Gastrocnemius medialis (tissue), 4 donors: Measurements from ENCODE around the gene ATP5MG. TPM values are rescaled to one million over a fixed set of nuclear protein-coding genes. Genes with fewer than 3 reads are reported as not detected.

Experiments used
- ATAC-seq, 2 donors: fragments of 150-250 bp; one replicate each; pipeline ENCODE4 v1.9.1; 2016
- DNase-seq, 2 donors: peaks; one replicate each; pipeline ENCODE4 v3.0.0-alpha.2; 2019
- H3K27ac ChIP-seq, 4 donors: fragments of 200-600 bp; sonication (generic); 1 replicate in 1 of 4; 2 replicates in 3 of 4; pipeline ENCODE4 v1.5.1; 2016 to 2018; ENCODE audit warnings: mild to moderate bottlenecking in 2 of 4, moderate library complexity in 1 of 4
- H3K27me3 ChIP-seq, 3 donors: fragments of 200-600 bp; sonication (generic) in 2 of 3; 1 replicate in 1 of 3; 2 replicates in 2 of 3; pipeline versions ENCODE4 v1.5.1 to v1.6.0; 2016 to 2019; ENCODE audit warnings: mild to moderate bottlenecking in 1 of 3, moderate library complexity in 1 of 3
- H3K36me3 ChIP-seq, 2 donors: fragments of 200-600 bp; sonication (generic) in 1 of 2; one replicate each; pipeline ENCODE4 v1.5.1; 2017 to 2018
- H3K4me1 ChIP-seq, 2 donors: fragments of 200-600 bp; sonication (generic) in 1 of 2; one replicate each; pipeline ENCODE4 v1.5.1; 2016 to 2017; ENCODE audit warnings: mild to moderate bottlenecking in 2 of 2
- H3K4me3 ChIP-seq, 4 donors: fragments of 200-600 bp; sonication (generic) in 3 of 4; 1 replicate in 1 of 4; 2 replicates in 3 of 4; pipeline ENCODE4 v1.5.1; 2016 to 2019; ENCODE audit warnings: mild to moderate bottlenecking in 2 of 4
- H3K9me3 ChIP-seq, 3 donors: fragments of 200-600 bp; sonication (generic) in 2 of 3; 1 replicate in 1 of 3; 2 replicates in 2 of 3; pipeline ENCODE4 v1.5.1; 2016 to 2019
- POLR2A ChIP-seq, 2 donors: fragments of 450-650 bp; IDR thresholded peaks; one replicate each; pipeline ENCODE4 v1.6.1; 2017; ENCODE audit warnings: antibody characterized with exemption in 2 of 2, mild to moderate bottlenecking in 2 of 2, moderate library complexity in 2 of 2
- in situ Hi-C, 4 donors: fragments of 200-750 bp; cut with MboI; loops; one replicate each; pipeline versions ENCODE4 v1.15.0 to v1.8.0; 2017; ENCODE audit warnings: low sequenced_read_pairs in 4 of 4
- intact Hi-C: fragments of 100-400 bp; cut with DNase I; formaldehyde crosslinking; loops from one replicate; pipeline ENCODE4 v1.15.1; 2023; ENCODE audit warnings: low total_unique reads
- total RNA-seq, 4 donors: library from RNA; depleted of rRNA; stranded (reverse); fragments of >200 nt; gene quantifications; one replicate each; pipeline versions ENCODE4 v1.1.0 to v1.2.3, GENCODE V29; 2016
- TF ChIP-seq, protein P1 (sequence below), 5 experiments: fragments of 450-650 bp in 3 of 5; fragments of 200-600 bp in 2 of 5; sonication (generic) in 2 of 5; IDR thresholded peaks in 4 of 5; conservative IDR thresholded peaks in 1 of 5; 1 replicate in 4 of 5; 2 replicates in 1 of 5; pipeline ENCODE4 v1.5.1; 2016 to 2019; ENCODE audit warnings: antibody characterized with exemption in 5 of 5, mild to moderate bottlenecking in 3 of 5, moderate library complexity in 3 of 5

Gene ATP5MG
- total RNA-seq, 4 donors from 2014 or later = 46.9 to 90.6 (median 55.4) TPM

DNA sequence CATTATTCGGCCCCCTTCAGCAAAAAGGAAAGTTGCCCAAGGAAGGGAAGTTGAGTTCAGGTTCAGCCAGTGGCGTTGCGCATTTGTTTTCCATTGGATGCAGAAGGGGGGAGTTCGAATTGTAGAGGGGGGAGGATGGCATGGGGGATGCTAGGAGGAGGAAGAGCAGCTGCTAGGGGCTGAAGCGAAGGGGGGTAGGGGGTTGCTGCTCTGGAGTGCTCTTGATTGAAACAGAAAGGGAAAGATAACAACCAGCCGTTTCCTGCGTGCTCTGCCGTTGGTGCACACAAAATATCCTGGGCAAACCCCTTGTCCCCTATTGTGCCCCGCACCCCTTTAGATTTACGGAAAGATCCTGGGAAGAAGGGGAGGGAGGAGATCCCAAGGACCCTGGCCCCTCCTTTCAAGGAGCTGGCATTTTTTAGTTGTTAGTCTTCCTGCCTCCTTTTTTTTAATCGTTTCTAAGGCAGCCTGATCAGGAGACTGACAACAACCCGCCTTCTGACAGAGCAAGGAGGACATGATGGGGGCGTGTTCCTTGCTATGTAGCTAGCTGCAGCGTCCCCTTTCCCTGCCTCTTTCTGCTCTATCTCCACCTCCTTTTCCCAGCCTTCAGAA, 37.0 kb downstream of the ATP5MG start:
- Histone ChIP-seq H3K36me3 (no peaks in the 10 kb centered on the region), H3K27me3 (no peaks in the 10 kb centered on the region), H3K9me3 (no peaks in the 10 kb centered on the region), H3K4me1 (peaks cover 59 to 72% of the 10 kb centered on the region in 2 donors), H3K27ac (peak overlapping the region; percentile 86 to 92 (median 90)), H3K4me3 (peak overlapping the region; percentile 92 to 97 (median 96))
- no peak for TF ChIP-seq POLR2A (IDR thresholded peaks at IDR 0.05)
- TF ChIP-seq, protein P1, sequence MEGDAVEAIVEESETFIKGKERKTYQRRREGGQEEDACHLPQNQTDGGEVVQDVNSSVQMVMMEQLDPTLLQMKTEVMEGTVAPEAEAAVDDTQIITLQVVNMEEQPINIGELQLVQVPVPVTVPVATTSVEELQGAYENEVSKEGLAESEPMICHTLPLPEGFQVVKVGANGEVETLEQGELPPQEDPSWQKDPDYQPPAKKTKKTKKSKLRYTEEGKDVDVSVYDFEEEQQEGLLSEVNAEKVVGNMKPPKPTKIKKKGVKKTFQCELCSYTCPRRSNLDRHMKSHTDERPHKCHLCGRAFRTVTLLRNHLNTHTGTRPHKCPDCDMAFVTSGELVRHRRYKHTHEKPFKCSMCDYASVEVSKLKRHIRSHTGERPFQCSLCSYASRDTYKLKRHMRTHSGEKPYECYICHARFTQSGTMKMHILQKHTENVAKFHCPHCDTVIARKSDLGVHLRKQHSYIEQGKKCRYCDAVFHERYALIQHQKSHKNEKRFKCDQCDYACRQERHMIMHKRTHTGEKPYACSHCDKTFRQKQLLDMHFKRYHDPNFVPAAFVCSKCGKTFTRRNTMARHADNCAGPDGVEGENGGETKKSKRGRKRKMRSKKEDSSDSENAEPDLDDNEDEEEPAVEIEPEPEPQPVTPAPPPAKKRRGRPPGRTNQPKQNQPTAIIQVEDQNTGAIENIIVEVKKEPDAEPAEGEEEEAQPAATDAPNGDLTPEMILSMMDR (IDR thresholded peaks at IDR 0.05 in 4 of 5, conservative IDR thresholded peaks at IDR 0.05 in 1 of 5) = no peak
- no peak for ATAC-seq
- in situ Hi-C loops = no loop called here
- intact Hi-C loops = loop anchor here (5.0 kb wide), 1 partner anchor 71 kb away; no protein-coding TSS in a partner anchor
- DNase-seq = peak; percentile 13 to 15

DNA sequence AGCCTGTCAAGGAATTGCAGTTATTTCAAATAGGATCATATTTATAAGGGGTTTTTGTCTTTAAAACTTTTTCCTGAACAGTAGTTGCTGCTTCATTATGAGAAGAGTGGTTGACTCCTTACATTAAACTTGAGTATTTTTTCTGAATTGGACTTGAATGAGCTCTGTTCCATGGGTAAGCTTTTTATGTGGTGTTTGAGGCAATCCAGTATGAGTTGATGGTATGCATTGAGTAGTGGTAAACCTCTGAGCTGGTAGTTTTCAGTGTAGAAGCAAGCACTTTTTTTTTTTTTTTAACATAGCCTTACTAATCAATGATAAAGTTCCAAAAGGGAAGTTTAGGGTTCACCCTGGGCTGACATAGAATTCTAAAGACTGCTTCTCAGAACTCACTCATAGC, 38.2 kb downstream of the ATP5MG start:
- in situ Hi-C loops (no loop called here), intact Hi-C loops (loop anchor here (5.0 kb wide), 1 partner anchor 72 kb away; no protein-coding TSS in a partner anchor)
- ATAC-seq (no peak), DNase-seq (no peak)
- Histone ChIP-seq H3K4me1 (peaks cover 54 to 73% of the 10 kb centered on the region in 2 donors), H3K36me3 (no peaks in the 10 kb centered on the region), H3K9me3 (no peaks in the 10 kb centered on the region), H3K4me3 (no peak overlapping the region), H3K27ac (no peak overlapping the region), H3K27me3 (no peaks in the 10 kb centered on the region)
- TF ChIP-seq, protein P1 (IDR thresholded peaks at IDR 0.05 in 4 of 5, conservative IDR thresholded peaks at IDR 0.05 in 1 of 5) = no peak
- TF ChIP-seq POLR2A (IDR thresholded peaks at IDR 0.05) = no peak

DNA sequence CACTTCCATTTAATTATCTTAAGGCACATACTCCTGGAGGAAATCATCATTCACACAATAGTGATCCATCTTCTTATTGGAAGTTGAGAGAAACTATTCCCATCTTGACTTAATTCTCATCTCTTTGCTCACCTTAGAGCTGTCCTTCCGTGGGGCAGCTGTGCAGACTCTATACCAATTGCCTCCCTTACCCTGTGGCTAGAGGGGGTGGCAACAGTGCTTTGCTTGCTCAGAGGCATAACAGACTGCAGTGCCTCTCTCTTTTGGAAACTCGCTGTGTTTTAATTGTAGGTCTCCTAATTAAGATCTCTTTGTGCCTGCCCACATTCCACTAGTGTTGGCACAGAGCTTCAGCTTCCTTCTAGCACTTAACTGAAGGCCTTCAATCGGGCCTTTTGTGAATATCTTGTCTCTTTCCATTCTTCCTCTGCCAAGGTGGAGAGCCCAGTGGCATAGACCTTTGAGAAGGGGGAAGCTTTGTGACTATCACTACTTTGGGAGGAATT, 40.4 kb downstream of the ATP5MG start:
- H3K27ac ChIP-seq = no peak overlapping the region
- H3K4me1 ChIP-seq = peaks cover 64 to 70% of the 10 kb centered on the region in 2 donors

DNA sequence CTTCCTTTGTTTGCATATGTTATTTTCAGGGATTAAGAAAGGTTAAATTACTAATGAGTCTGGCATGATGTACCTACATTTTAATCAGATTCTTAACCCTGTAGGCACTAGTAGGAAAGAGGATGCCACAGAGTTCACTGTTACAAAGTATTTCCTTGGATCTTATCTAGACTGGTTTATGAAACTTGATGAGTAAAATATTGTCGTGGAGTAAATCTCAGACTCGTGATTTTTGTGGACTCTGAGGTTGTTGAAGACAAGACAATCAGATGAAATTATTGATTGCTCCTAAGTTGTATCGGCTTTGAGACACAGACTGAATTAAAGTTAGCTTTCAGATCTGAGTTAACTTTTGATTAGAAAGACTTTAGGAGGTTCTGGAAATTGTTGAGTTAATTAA, 40.9 kb downstream of the ATP5MG start:
- no peak overlapping the region for H3K4me3 ChIP-seq
- no peaks in the 10 kb centered on the region for H3K36me3 ChIP-seq
- in situ Hi-C loops = no loop called here
- H3K4me1 ChIP-seq = peaks cover 64 to 65% of the 10 kb centered on the region in 2 donors
- TF ChIP-seq POLR2A (IDR thresholded peaks at IDR 0.05) = no peak
- TF ChIP-seq, protein P1 (IDR thresholded peaks at IDR 0.05 in 4 of 5, conservative IDR thresholded peaks at IDR 0.05 in 1 of 5) = no peak
- no peaks in the 10 kb centered on the region for H3K9me3 ChIP-seq
- H3K27me3 ChIP-seq = no peaks in the 10 kb centered on the region
- intact Hi-C loops = no loop called here
- no peak for DNase-seq
- no peak overlapping the region for H3K27ac ChIP-seq
- no peak for ATAC-seq

More for the DNA sequence above, 40.4 kb downstream of the ATP5MG start:
- TF ChIP-seq, protein P1 (IDR thresholded peaks at IDR 0.05 in 4 of 5, conservative IDR thresholded peaks at IDR 0.05 in 1 of 5) = no peak
- no peak for TF ChIP-seq POLR2A (IDR thresholded peaks at IDR 0.05)
- H3K36me3 ChIP-seq = no peaks in the 10 kb centered on the region
- no peaks in the 10 kb centered on the region for H3K9me3 ChIP-seq
- no peaks in the 10 kb centered on the region for H3K27me3 ChIP-seq
- ATAC-seq (no peak), DNase-seq (no peak)
- intact Hi-C loops = no loop called here
- H3K4me3 ChIP-seq = no peak overlapping the region
- in situ Hi-C loops = no loop called here
